Uterus (tissue), 2 donors: Measurements from ENCODE around the gene GTF3C4.

Source experiments
- CTCF ChIP-seq, 4 experiments: fragments of 200-600 bp in 2 of 4; fragments of 450-650 bp in 2 of 4; sonication (generic) in 2 of 4; IDR thresholded peaks; one replicate each; pipeline ENCODE4 v1.5.1; 2016 to 2019; ENCODE audit warnings: antibody characterized with exemption in 4 of 4, mild to moderate bottlenecking in 2 of 4, moderate library complexity in 1 of 4
- POLR2A ChIP-seq, 2 donors: fragments of 450-650 bp; IDR thresholded peaks; one replicate each; pipeline ENCODE4 v1.6.1; 2016; ENCODE audit warnings: antibody characterized with exemption in 2 of 2, mild to moderate bottlenecking in 1 of 2, moderate library complexity in 1 of 2

DNA sequence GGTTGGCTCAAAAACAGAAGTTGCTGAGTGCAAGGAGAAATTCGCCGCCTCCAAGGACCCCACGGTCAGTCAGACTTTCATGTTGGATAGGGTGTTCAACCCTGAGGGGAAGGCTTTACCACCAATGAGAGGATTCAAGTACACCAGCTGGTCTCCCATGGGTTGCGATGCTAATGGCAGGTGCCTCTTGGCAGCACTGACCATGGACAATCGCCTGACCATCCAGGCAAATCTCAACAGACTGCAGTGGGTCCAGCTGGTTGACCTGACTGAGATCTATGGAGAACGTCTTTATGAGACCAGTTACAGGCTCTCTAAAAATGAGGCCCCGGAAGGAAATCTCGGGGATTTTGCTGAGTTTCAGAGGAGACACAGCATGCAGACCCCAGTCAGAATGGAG lies 7.7 kb downstream of the GTF3C4 start:
- TF ChIP-seq CTCF (IDR thresholded peaks at IDR 0.05) (no peak), POLR2A (IDR thresholded peaks at IDR 0.05) (no peak)
